ENCODE measurements around the gene KIF5C. TPM values are rescaled to one million over a fixed set of nuclear protein-coding genes. Genes with fewer than 3 reads are reported as not detected.

The KIF5C gene
- total RNA-seq, 1 experiment from 2014 or later = 1.5 TPM

- Histone ChIP-seq H3K4me1 (peaks cover 13% of the 10 kb centered on the region), H3K36me3 (ENCODE audit: control insufficient read depth, insufficient read depth, low read length) (no peaks in the 10 kb centered on the region), H3K27me3 (replicated peaks; ENCODE audit: control insufficient read depth, insufficient read depth, low read length) (no peaks in the 10 kb centered on the region), H3K9me3 (no peaks in the 10 kb centered on the region), H3K4me3 (ENCODE audit: low read depth, low read length) (no peak overlapping the region)
- Mint-ChIP-seq H3K36me3 (ENCODE audit: insufficient read depth, unreplicated experiment) (no peaks in the 10 kb centered on the region), H3K27me3 (ENCODE audit: insufficient read depth, unreplicated experiment) (no peaks in the 10 kb centered on the region), H3K9me3 (ENCODE audit: unreplicated experiment) (no peaks in the 10 kb centered on the region), H3K4me3 (ENCODE audit: unreplicated experiment) (no peak overlapping the region), H3K27ac (ENCODE audit: unreplicated experiment) (no peak overlapping the region), H3K4me1 (ENCODE audit: low read depth, unreplicated experiment) (peaks cover 4% of the 10 kb centered on the region)
- CTCF ChIA-PET = no interaction called here
- no peak for TF ChIP-seq CTCF (IDR thresholded peaks at IDR 0.05; ENCODE audit: insufficient read depth in 1 of 2, low read depth in 1 of 2, low read length in 1 of 2, severe bottlenecking in 1 of 2, unreplicated experiment in 1 of 2)
- no peak for DNase-seq
- POLR2A ChIA-PET = no interaction called here
- intact Hi-C loops (cut with micrococcal nuclease; ENCODE audit: unreplicated experiment) = no loop called here
- BruUV-seq (replicated peaks) = no TSS peak
Measured at GRCh38 chr2:149059822-149060221, 184.8 kb downstream of the KIF5C start.

- peaks cover 10% of the 10 kb centered on the region for H3K4me1 Mint-ChIP-seq (ENCODE audit: low read depth, unreplicated experiment)
- Histone ChIP-seq H3K36me3 (ENCODE audit: control insufficient read depth, insufficient read depth, low read length) (no peaks in the 10 kb centered on the region), H3K27me3 (replicated peaks; ENCODE audit: control insufficient read depth, insufficient read depth, low read length) (no peaks in the 10 kb centered on the region), H3K9me3 (no peaks in the 10 kb centered on the region), H3K4me3 (ENCODE audit: low read depth, low read length) (no peak overlapping the region), H3K4me1 (peaks cover 19% of the 10 kb centered on the region)
- no peak overlapping the region for H3K4me3 Mint-ChIP-seq (ENCODE audit: unreplicated experiment)
- ChIA-PET CTCF (no interaction called here), POLR2A (no interaction called here)
- no peak overlapping the region for H3K27ac Mint-ChIP-seq (ENCODE audit: unreplicated experiment)
- no peaks in the 10 kb centered on the region for H3K27me3 Mint-ChIP-seq (ENCODE audit: insufficient read depth, unreplicated experiment)
- H3K36me3 Mint-ChIP-seq (ENCODE audit: insufficient read depth, unreplicated experiment) = no peaks in the 10 kb centered on the region
- no peak for DNase-seq
- no TSS peak for BruUV-seq (replicated peaks)
- intact Hi-C loops (cut with micrococcal nuclease; ENCODE audit: unreplicated experiment) = no loop called here
- H3K9me3 Mint-ChIP-seq (ENCODE audit: unreplicated experiment) = no peaks in the 10 kb centered on the region
- TF ChIP-seq CTCF (IDR thresholded peaks at IDR 0.05; ENCODE audit: insufficient read depth in 1 of 2, low read depth in 1 of 2, low read length in 1 of 2, severe bottlenecking in 1 of 2, unreplicated experiment in 1 of 2) = no peak
Measured at GRCh38 chr2:149061133-149061745, 186.2 kb downstream of the KIF5C start.

GRCh38 chr2:149062531-149062930 lies 187.5 kb downstream of the KIF5C start:
- H3K9me3 ChIP-seq = no peaks in the 10 kb centered on the region
- TF ChIP-seq CTCF (IDR thresholded peaks at IDR 0.05; ENCODE audit: insufficient read depth in 1 of 2, low read depth in 1 of 2, low read length in 1 of 2, severe bottlenecking in 1 of 2, unreplicated experiment in 1 of 2) = no peak
- Mint-ChIP-seq H3K27ac (ENCODE audit: unreplicated experiment) (no peak overlapping the region), H3K9me3 (ENCODE audit: unreplicated experiment) (no peaks in the 10 kb centered on the region), H3K27me3 (ENCODE audit: insufficient read depth, unreplicated experiment) (no peaks in the 10 kb centered on the region), H3K4me3 (ENCODE audit: unreplicated experiment) (no peak overlapping the region), H3K4me1 (ENCODE audit: low read depth, unreplicated experiment) (peaks cover 10% of the 10 kb centered on the region), H3K36me3 (ENCODE audit: insufficient read depth, unreplicated experiment) (no peaks in the 10 kb centered on the region)
- no peaks in the 10 kb centered on the region for H3K27me3 ChIP-seq (replicated peaks; ENCODE audit: control insufficient read depth, insufficient read depth, low read length)
- POLR2A ChIA-PET = no interaction called here
- no peak overlapping the region for H3K4me3 ChIP-seq (ENCODE audit: low read depth, low read length)
- intact Hi-C loops (cut with micrococcal nuclease; ENCODE audit: unreplicated experiment) = no loop called here
- peaks cover 19% of the 10 kb centered on the region for H3K4me1 ChIP-seq
- BruUV-seq (replicated peaks) = no TSS peak
- CTCF ChIA-PET = no interaction called here
- DNase-seq = no peak
- no peaks in the 10 kb centered on the region for H3K36me3 ChIP-seq (ENCODE audit: control insufficient read depth, insufficient read depth, low read length)

Measured in Caco-2 (cell line).